GM12878 (cell line): ENCODE results near the gene ADIPOQ. TPM values are rescaled to one million over a fixed set of nuclear protein-coding genes. Genes with fewer than 3 reads are reported as not detected.

Experiments
- BCL3 ChIP-seq: IDR thresholded peaks from 2 replicates; pipeline ENCODE4 v1.6.1; 2011; ENCODE audit warnings: borderline replicate concordance, low read depth, mild to moderate bottlenecking, moderate library complexity, low read length; ENCODE audit not compliant: insufficient read depth, poor library complexity, severe bottlenecking
- MTA2 ChIP-seq: fragments of 450-650 bp; IDR thresholded peaks from 2 replicates; pipeline ENCODE4 v1.6.1; 2016; ENCODE audit warnings: low read depth, mild to moderate bottlenecking, moderate library complexity
- NFXL1 ChIP-seq: fragments of 450-650 bp; IDR thresholded peaks from 2 replicates; pipeline ENCODE4 v1.6.1; 2017; ENCODE audit warnings: antibody characterized with exemption, mild to moderate bottlenecking, borderline replicate concordance
- RUNX3 ChIP-seq: IDR thresholded peaks from 2 replicates; pipeline ENCODE4 v1.6.1; 2012; ENCODE audit warnings: low read length, inconsistent platforms
- TBL1XR1 ChIP-seq: IDR thresholded peaks from 2 replicates; pipeline ENCODE4 v1.6.1; 2012; ENCODE audit warnings: low read depth, low read length, improper control_type of control experiment
- polyA plus RNA-seq, 11 experiments: library from polyadenylated mRNA; depleted of rRNA in 4 of 11; unstranded in 6 of 11; stranded (reverse) in 5 of 11; fragments of >200 nt; fragmentation: Nextera tagmentation in 4 of 11; fragmentation: Illumina TruSeq in 1 of 11; extraction: Ambion mirVana in 4 of 11; extraction: Trizol in 1 of 11; gene quantifications; 1 replicate in 1 of 11; 2 replicates in 10 of 11; pipeline versions ENCODE4 v1.2.1 to v1.2.3, GENCODE V29; 2011 to 2016; ENCODE audit warnings: inconsistent platforms in 2 of 11, missing spikeins in 2 of 11, low read depth in 1 of 11
- total RNA-seq, 4 experiments: library from RNA; depleted of rRNA in 3 of 4; stranded (reverse); fragments of >200 nt in 3 of 4; fragmentation: Illumina TruSeq in 1 of 4; extraction: Trizol in 1 of 4; gene quantifications; 2 replicates each; pipeline versions ENCODE4 v1.2.1 to v1.2.3, GENCODE V29; 2013 to 2021
- TF ChIP-seq, protein P1 (sequence below): IDR thresholded peaks from 2 replicates; pipeline ENCODE4 v1.6.1; 2012; ENCODE audit warnings: improper control_type of control experiment, low read depth, low read length; ENCODE audit not compliant: insufficient replicate concordance

Gene ADIPOQ
- total and polyA plus RNA-seq, 10 of the 15 experiments (the other 5 are each of a cell fraction or from before 2014, with no cell fraction given), result not detected

DNA sequence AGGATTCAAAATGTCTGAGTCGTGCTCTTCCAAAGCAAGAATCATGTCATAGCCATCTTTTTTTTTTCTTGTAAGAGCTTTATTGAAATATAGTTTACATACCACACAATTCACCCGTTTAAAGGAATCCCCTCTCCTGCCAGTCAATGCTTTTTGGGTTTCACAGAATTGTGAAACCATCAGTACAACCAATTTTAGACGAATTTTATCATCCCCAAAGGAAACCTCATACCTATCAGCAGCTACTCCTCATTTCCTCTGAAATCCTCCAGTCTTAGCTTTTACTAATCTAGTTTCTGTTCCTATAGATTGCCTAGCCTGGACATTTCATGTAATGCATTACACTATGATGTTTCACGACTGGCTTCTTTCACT is 39.6 kb downstream of the ADIPOQ start (continued):
- TF ChIP-seq, protein P1, sequence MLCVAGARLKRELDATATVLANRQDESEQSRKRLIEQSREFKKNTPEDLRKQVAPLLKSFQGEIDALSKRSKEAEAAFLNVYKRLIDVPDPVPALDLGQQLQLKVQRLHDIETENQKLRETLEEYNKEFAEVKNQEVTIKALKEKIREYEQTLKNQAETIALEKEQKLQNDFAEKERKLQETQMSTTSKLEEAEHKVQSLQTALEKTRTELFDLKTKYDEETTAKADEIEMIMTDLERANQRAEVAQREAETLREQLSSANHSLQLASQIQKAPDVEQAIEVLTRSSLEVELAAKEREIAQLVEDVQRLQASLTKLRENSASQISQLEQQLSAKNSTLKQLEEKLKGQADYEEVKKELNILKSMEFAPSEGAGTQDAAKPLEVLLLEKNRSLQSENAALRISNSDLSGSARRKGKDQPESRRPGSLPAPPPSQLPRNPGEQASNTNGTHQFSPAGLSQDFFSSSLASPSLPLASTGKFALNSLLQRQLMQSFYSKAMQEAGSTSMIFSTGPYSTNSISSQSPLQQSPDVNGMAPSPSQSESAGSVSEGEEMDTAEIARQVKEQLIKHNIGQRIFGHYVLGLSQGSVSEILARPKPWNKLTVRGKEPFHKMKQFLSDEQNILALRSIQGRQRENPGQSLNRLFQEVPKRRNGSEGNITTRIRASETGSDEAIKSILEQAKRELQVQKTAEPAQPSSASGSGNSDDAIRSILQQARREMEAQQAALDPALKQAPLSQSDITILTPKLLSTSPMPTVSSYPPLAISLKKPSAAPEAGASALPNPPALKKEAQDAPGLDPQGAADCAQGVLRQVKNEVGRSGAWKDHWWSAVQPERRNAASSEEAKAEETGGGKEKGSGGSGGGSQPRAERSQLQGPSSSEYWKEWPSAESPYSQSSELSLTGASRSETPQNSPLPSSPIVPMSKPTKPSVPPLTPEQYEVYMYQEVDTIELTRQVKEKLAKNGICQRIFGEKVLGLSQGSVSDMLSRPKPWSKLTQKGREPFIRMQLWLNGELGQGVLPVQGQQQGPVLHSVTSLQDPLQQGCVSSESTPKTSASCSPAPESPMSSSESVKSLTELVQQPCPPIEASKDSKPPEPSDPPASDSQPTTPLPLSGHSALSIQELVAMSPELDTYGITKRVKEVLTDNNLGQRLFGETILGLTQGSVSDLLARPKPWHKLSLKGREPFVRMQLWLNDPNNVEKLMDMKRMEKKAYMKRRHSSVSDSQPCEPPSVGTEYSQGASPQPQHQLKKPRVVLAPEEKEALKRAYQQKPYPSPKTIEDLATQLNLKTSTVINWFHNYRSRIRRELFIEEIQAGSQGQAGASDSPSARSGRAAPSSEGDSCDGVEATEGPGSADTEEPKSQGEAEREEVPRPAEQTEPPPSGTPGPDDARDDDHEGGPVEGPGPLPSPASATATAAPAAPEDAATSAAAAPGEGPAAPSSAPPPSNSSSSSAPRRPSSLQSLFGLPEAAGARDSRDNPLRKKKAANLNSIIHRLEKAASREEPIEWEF, result no peak
- TF ChIP-seq BCL3 (no peak), RUNX3 (no peak), TBL1XR1 (no peak), NFXL1 (no peak), MTA2 (no peak)
- TF ChIP-seq, all 136 proteins: peak for 0
